GM21381 (cell line): ENCODE measurements around the gene RNF208.
"Not testable (repeated sequence)": the region's sequence is repeated elsewhere in the genome, so short reads cannot be mapped to it uniquely, and the experiment has no call there.

ENCODE experiments used
- ATAC-seq: cut with Tn5 transposase; IDR thresholded peaks from one replicate; pipeline ENCODE4 v1.9.1; 2021; ENCODE audit warnings: mild to moderate bottlenecking, moderate library complexity; ENCODE audit not compliant: unreplicated experiment

The RNF208 gene

GRCh38 chr9:137253717-137254623 lies 31.9 kb upstream of the RNF208 start:
- no peak for ATAC-seq

GRCh38 chr9:137252555-137253506 lies 30.8 kb upstream of the RNF208 start:
- ATAC-seq: no peak

GRCh38 chr9:137251490-137252268 lies 29.6 kb upstream of the RNF208 start:
- no peak for ATAC-seq

GRCh38 chr9:137251194-137251461 lies 29.1 kb upstream of the RNF208 start, which contains the start of gene STPG3:
STPG3 (plus strand) TSS chr9:137251286; CDS start chr9:137251287, 1 bp downstream.
- no peak for ATAC-seq

GRCh38 chr9:137250329-137251193 lies 28.5 kb upstream of the RNF208 start:
- no peak for ATAC-seq

GRCh38 chr9:137247916-137248175 lies 25.8 kb upstream of the RNF208 start:
- ATAC-seq: no peak

- ATAC-seq: no peak
These were observed 25.3 kb upstream of the RNF208 start for GRCh38 chr9:137247135-137247915.

GRCh38 chr9:137245450-137246421 lies 23.7 kb upstream of the RNF208 start:
- ATAC-seq: no peak

GRCh38 chr9:137244486-137245449 lies 22.7 kb upstream of the RNF208 start:
- no peak for ATAC-seq

- ATAC-seq: no peak
These were observed 21.8 kb upstream of the RNF208 start for GRCh38 chr9:137243626-137244485.

GRCh38 chr9:137243266-137243625 lies 21.2 kb upstream of the RNF208 start:
- not testable (repeated sequence) for ATAC-seq

- ATAC-seq: no peak
These were observed 20.5 kb upstream of the RNF208 start for GRCh38 chr9:137242269-137243203.

- ATAC-seq: peak; percentile 5
These were observed 19.6 kb upstream of the RNF208 start for GRCh38 chr9:137241490-137242268.

GRCh38 chr9:137240841-137241489 lies 18.9 kb upstream of the RNF208 start, which contains the start of gene TUBB4B:
TUBB4B (plus strand) TSS chr9:137241287; CDS start chr9:137241361, 74 bp downstream.
- peak; percentile 72 for ATAC-seq
